Activated naive CD8-positive, alpha-beta T cell treated with anti-CD3 and anti-CD28 coated beads, Interleukin-2, amount 50 U/mL, for 16 hours (primary cell): ENCODE data around the gene NAP1L4.

ENCODE experiments used
- DNase-seq: peaks from one replicate; pipeline ENCODE4 v3.0.0-alpha.2; 2020; ENCODE audit warnings: low read depth, low spot score

NAP1L4 gene

GRCh38 chr11:2992234-2992996 is at the start of gene NAP1L4:
TSS of gene NAP1L4 (minus strand) at chr11:2992329. CDS start at chr11:2979220, 13,109 bp downstream.
- peak; percentile 84 for DNase-seq

GRCh38 chr11:3040881-3041280 is 48.8 kb upstream of the NAP1L4 start:
- no peak for DNase-seq

GRCh38 chr11:3037945-3038271 is 45.8 kb upstream of the NAP1L4 start:
- DNase-seq: no peak

- no peak for DNase-seq
Measured at GRCh38 chr11:3037040-3037944, 45.2 kb upstream of the NAP1L4 start.

GRCh38 chr11:3036419-3036818 is 44.3 kb upstream of the NAP1L4 start:
- no peak for DNase-seq

GRCh38 chr11:3035333-3035732 is 43.2 kb upstream of the NAP1L4 start:
- DNase-seq: no peak

- no peak for DNase-seq
Measured at GRCh38 chr11:3030289-3031070, 38.4 kb upstream of the NAP1L4 start.

GRCh38 chr11:3028813-3029212 is 36.7 kb upstream of the NAP1L4 start:
- no peak for DNase-seq

- no peak for DNase-seq
Measured at GRCh38 chr11:3026803-3027202, 34.7 kb upstream of the NAP1L4 start.

- no peak for DNase-seq
Measured at GRCh38 chr11:3022982-3023381, 30.9 kb upstream of the NAP1L4 start.

- no peak for DNase-seq
Measured at GRCh38 chr11:3022300-3022967, 30.3 kb upstream of the NAP1L4 start.

- DNase-seq: no peak
Measured at GRCh38 chr11:3021125-3021524, 29.0 kb upstream of the NAP1L4 start.

- no peak for DNase-seq
Measured at GRCh38 chr11:3020011-3020410, 27.9 kb upstream of the NAP1L4 start.

- DNase-seq: no peak
Measured at GRCh38 chr11:3018596-3018995, 26.5 kb upstream of the NAP1L4 start.

- DNase-seq: no peak
Measured at GRCh38 chr11:3016861-3017260, 24.7 kb upstream of the NAP1L4 start.

GRCh38 chr11:3015796-3016195 is 23.7 kb upstream of the NAP1L4 start:
- DNase-seq: no peak

GRCh38 chr11:3014943-3015342 is 22.8 kb upstream of the NAP1L4 start:
- no peak for DNase-seq

GRCh38 chr11:3014057-3014938 is 22.2 kb upstream of the NAP1L4 start:
- peak; percentile 20 for DNase-seq

GRCh38 chr11:3011891-3012885 is 20.1 kb upstream of the NAP1L4 start:
- DNase-seq: no peak
